H1 (cell line): Measurements from ENCODE around the gene UBASH3B.

Source experiments
- EZH2 ChIP-seq: fragments of 200-600 bp; sonication (generic); IDR thresholded peaks from 2 replicates; pipeline ENCODE4 v1.7.1; 2012; ENCODE audit warnings: low read depth, mild to moderate bottlenecking, moderate library complexity, low read length, inconsistent platforms; ENCODE audit not compliant: severe bottlenecking
- JUN ChIP-seq: IDR thresholded peaks from 2 replicates; pipeline ENCODE4 v1.6.1; 2011; ENCODE audit warnings: low read depth, mild to moderate bottlenecking, improper control_type of control experiment, low read length
- JUND ChIP-seq: IDR thresholded peaks from 2 replicates; pipeline ENCODE4 v1.6.1; 2011; ENCODE audit warnings: mild to moderate bottlenecking, improper control_type of control experiment, low read length
- MAX ChIP-seq: IDR thresholded peaks from 2 replicates; pipeline ENCODE4 v1.6.1; 2012; ENCODE audit warnings: inconsistent platforms
- POLR2A ChIP-seq, 2 experiments: IDR thresholded peaks; 1 replicate in 1 of 2; 2 replicates in 1 of 2; pipeline ENCODE4 v1.6.1; 2011; ENCODE audit warnings: low read depth in 2 of 2, low read length in 2 of 2, mild to moderate bottlenecking in 2 of 2; ENCODE audit errors: control extremely low read depth in 1 of 2
- TAF1 ChIP-seq: IDR thresholded peaks from 2 replicates; pipeline ENCODE4 v1.6.1; 2011; ENCODE audit warnings: mild to moderate bottlenecking, low read depth, low read length
- YY1 ChIP-seq: IDR thresholded peaks from 2 replicates; pipeline ENCODE4 v1.6.1; 2011; ENCODE audit warnings: low read depth, mild to moderate bottlenecking, low read length
- TF ChIP-seq, protein P1 (sequence below): IDR thresholded peaks from 2 replicates; pipeline ENCODE4 v1.6.1; 2011; ENCODE audit warnings: low read length, improper control_type of control experiment
- TF ChIP-seq, protein P2 (sequence below): IDR thresholded peaks from 2 replicates; pipeline ENCODE4 v1.6.1; 2011; ENCODE audit warnings: low read depth, mild to moderate bottlenecking, low read length; ENCODE audit not compliant: insufficient read depth

GRCh38 chr11:122659676-122660554 lies 4.4 kb downstream of the UBASH3B start:
- no peak for TF ChIP-seq EZH2
- TF ChIP-seq, protein P1, sequence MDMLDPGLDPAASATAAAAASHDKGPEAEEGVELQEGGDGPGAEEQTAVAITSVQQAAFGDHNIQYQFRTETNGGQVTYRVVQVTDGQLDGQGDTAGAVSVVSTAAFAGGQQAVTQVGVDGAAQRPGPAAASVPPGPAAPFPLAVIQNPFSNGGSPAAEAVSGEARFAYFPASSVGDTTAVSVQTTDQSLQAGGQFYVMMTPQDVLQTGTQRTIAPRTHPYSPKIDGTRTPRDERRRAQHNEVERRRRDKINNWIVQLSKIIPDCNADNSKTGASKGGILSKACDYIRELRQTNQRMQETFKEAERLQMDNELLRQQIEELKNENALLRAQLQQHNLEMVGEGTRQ: no peak
- TF ChIP-seq, protein P2, sequence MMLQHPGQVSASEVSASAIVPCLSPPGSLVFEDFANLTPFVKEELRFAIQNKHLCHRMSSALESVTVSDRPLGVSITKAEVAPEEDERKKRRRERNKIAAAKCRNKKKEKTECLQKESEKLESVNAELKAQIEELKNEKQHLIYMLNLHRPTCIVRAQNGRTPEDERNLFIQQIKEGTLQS: no peak
- TF ChIP-seq JUN: no peak
- no peak for TF ChIP-seq JUND
- TF ChIP-seq POLR2A (IDR thresholded peaks at IDR 0.05; ENCODE audit: control extremely low read depth in 1 of 2, low read depth in 2 of 2, low read length in 2 of 2): no peak
- no peak for TF ChIP-seq TAF1
- no peak for TF ChIP-seq MAX
- no peak for TF ChIP-seq YY1
